HG02884 (cell line): ENCODE data around the gene SIMC1.

Experiments used
- ATAC-seq: cut with Tn5 transposase; IDR thresholded peaks from one replicate; pipeline ENCODE4 v1.9.1; 2021; ENCODE audit warnings: mild to moderate bottlenecking, moderate library complexity; ENCODE audit not compliant: unreplicated experiment

The SIMC1 gene

DNA sequence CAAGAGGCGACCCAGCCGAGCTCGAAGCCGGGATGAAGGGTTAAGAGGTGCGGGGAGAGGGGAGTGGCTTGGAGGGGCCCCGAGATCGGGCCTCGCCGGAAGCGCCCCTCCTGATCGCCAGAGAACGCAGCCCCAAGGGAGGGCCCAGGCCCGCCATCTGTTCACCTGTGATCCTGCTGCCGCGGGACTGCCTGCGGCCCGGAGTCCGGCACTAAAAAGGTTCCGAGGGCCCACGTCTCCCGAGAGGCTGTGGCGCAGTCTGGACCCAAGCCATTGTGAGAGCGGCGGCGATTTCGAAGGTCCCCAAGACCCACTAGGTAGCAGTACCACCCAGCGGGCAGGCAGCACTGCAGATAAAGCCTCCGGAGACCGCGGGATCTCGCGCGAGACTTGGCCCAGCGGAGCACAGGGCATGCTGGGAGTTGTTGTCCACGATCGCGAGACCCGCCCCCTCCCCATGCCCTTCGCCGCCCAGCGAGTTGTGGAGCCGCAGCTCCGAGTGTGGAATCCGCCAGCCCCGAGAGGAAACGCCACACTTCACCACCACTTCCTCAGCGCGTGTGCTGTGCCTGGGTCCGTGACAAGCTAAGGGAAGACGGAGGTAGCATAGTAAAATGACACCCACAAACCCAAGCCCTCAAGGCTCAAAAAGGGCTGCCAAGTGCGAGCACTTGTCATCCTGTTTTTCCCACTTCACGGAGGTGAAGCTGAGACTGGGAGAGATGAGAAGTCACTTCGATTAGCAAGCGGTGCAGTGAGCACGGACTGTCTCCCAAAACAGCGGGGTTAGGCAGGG is 123.4 kb downstream of the SIMC1 start, which contains the start of gene KIAA1191:
Gene KIAA1191 (minus strand): TSS at position 328 of the 796 bp plus-strand sequence. CDS start 2,256 bp downstream, outside the sequence.
- peak; percentile 84 for ATAC-seq

DNA sequence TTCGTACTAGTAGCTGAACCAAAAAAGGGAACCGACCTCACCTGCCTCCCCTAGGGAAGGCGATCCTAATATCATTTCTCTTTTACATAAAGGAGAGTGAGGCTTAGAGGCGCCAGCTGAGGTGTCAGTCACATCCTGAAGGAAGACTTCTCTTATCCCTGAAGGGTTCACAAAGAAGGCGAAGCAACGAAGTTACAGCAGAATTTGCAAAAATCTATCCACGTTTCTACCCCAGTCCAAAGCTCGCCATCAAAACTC is 123.9 kb downstream of the SIMC1 start:
- ATAC-seq: no peak

DNA sequence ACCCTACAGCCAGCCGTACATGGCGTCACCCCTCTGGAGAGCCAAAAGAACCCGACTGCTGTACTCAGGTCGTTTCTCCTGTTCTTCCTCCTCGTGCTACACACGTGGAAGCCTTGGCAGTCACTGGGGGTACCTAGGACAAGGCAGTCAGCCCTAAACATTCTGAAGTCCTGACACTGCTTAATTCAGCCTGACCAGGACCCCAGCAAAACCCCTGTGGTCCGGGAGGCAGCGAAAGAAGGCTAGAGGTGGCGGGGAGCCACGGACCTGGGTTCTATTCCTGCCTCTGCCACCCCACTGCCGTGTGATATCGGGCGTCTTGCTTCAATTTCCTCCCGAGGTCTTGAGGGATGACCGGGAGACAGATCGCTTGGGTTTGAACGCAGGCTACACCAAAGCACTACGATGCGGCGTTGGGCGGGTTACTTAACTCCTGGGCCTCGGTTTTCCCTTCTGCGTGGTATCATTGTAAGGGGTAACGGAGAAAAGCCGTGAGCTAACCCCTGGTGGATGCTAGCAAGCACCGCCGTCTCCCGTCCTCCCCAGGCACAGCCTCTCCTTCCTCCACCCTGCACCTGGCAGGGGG is 126.6 kb downstream of the SIMC1 start:
- no peak for ATAC-seq

DNA sequence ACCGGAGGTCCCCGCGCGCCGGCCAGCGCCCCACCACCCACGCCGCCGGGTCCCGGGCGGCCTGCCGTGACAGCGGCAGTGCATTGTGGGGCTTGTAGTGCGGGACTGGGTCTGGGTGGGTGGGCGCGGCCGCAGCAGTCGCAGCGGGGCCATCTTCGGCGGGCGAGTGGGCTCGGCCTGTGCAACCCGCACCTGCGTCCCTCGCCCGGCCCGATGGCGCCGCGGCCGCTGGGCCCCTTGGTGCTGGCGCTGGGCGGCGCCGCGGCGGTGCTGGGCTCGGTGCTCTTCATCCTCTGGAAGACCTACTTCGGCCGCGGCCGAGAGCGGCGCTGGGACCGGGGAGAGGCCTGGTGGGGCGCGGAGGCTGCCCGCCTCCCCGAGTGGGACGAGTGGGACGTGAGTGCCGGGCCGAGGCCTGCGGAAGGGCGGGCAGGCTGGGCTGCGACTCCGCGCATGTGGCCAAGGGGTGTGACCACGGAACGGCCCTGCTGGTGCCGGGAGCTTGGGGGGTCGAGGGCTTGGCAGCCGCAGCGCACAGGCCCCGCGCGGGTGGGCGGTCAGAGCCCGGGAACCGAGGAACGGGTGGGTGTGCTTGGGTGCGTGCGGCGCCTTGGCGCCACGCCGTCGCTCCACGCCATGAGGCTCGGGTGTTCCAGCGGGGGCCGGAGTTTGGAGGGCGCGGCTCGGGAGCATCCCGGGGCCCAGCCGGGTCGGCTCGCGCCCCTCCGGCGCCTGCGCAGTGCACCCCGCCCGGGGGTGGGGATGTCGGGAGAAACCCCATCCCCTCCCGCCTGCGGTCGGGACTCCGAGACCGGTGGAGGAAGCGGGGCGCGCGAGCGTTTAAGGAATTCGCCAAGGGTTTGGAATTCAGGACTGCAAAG is 127.4 kb downstream of the SIMC1 start, which contains the start of gene ARL10:
Gene ARL10 (plus strand): TSS at position 137 of the 881 bp plus-strand sequence. CDS start 77 bp downstream, at position 214.
- no peak for ATAC-seq

DNA sequence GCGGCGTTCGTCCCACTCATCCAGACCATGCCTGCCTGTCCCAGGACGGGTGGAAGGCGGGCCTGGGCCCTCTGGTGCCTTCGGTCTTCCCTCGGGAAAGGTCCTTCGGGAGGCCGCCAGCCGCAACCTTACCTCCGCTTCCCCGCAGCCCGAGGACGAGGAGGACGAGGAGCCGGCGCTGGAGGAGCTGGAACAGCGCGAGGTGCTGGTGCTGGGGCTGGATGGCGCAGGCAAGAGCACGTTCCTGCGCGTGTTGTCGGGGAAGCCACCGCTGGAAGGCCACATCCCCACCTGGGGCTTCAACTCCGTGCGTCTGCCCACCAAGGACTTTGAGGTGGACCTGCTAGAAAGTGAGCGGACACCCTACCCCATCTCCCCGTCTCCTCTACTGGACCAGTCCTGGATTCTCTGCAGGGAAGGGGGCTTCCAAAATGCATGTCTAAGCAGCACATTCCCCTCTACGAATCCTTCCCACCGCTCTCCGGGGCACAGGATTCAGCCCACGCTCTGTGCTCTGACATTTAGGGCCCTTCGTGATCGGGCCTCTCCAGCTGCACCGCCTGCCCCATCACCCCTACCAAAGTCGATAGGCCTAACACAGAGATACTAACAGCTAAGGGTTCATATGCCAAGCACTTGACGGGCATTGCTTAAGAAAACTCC is 128.1 kb downstream of the SIMC1 start:
- ATAC-seq: no peak

DNA sequence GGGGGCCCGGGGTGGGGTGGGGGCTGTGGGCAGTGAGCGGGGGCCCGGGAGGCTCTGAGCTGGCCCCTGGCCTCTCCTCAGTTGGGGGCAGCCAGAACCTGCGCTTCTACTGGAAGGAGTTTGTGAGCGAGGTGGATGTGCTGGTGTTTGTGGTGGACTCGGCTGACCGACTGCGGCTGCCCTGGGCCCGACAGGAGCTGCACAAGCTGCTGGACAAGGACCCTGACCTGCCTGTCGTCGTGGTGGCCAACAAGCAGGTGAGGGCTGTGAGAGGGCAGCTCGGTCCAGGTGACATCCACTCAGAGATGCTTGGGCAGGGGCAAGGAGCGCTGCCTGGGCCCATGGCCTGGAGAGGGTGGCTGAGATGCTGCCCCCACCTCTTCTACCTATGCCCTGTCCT is 130.5 kb downstream of the SIMC1 start:
- ATAC-seq: no peak

DNA sequence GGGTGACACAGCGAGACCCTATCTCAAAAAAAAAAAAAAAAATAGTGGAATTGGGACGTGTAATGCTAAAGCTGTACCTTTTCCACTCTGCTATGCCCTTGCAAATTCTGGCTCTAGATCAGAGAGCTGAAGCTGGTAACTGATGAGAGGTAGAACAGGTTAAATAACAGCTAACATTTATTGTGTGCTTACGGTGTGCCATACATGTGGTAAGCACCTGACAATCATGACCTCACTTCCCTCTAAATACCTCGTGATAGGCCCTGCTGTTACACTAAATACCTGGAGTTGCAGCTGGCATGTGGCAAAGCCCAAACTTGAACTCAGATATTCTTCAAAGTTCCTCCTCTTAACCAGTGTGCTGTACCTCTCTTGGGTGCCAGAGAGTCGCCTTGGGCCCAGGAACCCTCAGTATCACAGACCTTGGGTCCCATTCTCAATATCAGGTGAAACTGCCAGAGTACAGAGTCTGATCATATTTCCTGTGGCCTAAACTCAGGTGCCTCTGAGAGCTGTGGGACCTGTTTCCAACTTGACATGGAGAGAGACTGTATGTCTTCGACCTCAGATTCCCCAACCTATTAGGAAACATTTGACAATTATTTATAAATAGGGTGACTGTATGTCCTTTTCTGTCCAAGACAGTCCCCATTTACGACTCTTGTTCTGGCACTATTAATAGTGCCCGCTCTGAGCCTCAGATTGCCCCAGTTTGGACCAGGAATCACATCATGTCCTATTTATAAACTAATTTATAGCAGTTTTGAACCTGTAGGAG is 131.9 kb downstream of the SIMC1 start:
- ATAC-seq: no peak

DNA sequence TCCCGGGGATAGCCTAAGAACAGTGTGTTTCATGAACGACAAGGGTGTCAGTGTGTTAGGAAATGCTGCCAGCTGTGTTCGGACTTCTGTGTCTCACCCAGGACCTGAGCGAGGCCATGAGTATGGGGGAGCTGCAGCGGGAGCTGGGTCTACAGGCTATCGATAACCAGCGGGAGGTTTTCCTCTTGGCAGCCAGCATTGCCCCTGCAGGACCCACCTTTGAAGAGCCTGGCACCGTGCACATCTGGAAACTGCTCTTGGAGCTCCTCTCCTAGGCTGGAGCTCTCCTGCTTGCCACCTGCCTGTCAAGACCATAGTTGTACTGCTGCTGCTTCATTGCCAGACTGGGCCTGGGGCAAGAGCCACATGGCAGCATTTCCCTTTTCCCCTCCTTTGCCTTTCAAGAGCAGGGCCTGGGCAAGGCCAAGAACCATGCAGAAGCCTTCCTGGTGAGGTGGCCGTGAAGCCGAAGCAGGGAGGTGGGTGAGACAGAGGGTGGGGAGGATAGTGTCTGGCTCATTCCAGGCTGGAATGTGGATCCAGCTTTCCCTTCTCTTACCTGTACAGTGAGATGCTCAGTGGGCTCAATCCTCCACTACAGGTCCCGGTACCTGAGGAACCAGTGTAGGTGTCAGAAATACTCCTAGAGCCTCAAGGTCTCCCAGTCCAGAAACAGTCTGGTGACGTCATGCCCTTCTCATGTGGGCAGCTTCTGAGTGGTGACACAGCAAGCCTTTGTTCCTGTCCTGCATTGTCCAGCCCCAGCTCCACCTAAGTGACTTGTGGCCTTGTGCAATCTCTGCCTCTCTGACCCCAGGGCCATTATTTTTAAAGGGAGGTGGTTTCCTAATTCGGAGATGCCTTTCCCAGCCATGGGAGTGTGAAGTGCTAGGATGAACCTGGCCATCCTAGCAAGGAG is 133.7 kb downstream of the SIMC1 start:
- no peak for ATAC-seq

DNA sequence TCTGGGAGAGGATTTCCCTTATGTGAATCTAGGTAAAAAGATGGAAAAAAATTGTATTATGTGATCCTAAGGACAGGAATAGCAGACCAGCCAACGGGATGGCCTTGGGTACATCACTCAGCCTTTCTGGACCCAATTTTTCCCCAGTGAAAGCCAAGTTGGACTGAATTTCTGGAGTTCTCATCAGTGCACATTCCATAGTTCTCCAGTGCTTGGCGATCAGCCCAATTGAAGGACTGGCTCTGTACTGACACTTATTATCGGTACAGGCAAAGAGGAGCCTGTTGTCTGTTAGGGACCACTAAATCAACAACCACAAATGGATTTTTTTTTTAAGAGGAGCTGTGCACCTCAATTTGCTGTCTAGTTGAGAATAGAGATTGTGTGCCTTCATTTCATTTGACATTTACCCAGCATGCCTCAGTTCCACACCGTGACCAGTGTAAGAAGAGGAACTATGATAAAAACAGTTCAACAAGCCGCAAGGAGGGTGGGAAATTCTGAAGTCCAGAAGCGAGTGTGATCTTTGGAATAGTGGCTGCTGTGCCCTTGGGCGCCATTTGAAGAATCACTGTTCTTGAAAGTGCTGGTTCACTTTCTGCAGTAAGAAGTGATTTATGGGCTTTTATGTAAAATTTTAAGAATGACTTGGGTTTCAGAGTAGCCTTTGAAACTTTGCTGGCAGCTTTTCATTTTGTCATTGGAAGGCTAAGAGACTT is 135.0 kb downstream of the SIMC1 start:
- ATAC-seq: no peak

DNA sequence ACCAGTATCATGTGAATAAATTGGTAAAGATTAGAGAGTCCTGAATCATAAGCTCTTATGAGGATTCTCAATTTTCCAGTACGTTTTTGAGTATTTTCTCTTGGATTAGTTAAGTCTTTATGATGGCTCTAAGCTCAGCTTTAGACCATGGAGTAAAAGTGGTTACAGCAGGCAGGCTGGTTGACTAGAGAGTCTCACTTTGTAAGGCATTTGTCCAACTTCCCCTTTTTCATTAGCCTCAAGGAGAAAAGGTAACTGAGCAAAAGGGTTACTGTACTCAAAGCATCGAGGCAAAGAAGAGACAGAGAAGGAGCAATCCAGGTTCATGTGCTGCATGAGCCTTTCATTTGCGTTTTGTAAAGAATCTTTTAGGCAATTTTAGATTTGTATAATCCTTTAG is 141.7 kb downstream of the SIMC1 start:
- ATAC-seq: peak; percentile 59

DNA sequence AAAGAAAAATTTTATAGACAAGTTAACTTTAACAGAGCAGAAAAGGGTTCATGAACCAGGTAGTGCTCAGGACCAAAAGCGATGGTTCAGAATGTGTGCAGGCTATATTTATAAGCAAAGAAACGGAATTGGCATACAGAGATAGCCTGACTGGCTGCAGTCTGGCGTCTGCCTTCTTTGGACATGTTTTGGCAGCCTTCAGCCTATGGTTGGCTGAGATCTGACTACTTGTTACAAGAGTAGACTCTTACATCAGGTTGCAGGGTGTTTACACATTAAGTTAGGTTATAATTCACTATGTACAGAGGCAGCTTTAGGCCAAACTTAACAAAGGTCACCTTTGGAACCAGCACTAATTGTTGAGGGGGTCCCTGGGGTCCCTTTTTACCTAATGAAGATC is 143.2 kb downstream of the SIMC1 start:
- ATAC-seq: no peak

DNA sequence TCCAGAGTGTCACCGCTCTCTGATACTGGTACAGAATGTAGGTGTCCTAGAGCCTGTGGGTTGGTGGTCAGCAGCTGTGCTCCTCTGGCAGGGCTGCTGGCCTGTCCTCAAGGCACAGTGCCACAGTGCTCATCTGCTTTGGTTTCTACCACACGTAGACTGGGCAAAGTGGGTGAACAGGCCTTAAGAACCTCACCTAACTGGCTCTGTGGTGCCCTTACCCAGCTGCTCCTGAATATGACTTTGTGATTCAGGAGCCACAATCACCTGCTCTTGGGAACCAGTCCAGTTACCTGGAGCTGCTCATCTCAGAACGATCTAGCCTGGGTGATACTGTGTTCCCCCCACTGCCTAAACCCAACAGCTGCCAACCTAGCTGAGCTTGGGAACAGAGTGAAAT is 143.8 kb downstream of the SIMC1 start:
- no peak for ATAC-seq

DNA sequence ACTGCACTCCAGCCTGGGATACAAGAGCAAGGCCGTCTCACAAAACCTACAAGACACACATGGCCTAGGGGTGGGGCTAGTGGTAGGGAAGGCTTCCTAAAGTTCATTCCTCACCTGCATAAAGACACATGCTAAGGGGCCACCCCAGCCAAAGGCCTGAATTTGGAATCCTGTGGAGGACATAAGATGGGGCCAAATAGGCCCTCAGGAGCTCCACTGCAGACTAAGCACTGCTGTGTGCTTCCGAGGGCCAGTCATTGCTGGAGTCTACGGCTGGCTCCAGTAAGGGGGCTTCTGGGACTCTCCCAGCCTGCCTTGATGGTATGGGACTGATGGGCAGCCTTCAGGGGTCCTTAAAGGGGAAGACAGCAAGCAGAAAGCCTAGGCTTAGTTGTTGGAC is 144.5 kb downstream of the SIMC1 start:
- no peak for ATAC-seq

DNA sequence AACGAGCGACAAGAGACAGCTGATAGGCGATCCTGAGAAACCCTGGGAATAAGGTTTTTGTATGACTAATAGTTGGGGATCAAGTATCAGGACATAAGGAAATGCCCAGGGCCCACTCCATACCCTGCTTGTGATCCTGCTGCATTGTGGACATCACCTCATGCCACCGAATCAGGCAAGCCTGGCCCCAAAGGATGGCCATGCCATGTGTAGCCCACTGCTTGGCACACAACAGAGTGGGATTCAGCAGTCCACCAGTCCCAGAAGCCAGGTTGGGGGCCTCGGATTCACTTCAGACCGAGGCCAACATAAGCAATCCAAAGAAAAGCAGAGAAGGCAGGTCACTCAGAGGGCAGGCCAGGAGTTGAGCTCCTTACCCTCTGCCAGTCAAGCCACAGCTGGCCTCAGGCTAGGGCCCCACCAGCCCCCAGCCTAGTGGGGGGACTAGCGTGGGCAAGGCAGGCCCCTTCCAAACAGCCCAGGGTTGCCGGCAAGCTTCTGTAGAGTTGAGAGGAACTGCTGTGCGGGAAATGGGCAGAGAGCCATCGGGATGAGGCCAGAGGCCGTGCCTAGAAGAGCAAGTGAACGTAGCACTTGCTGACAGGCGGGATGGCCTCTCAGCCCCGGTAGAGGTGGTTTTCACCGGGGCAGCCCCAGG is 145.2 kb downstream of the SIMC1 start:
- no peak for ATAC-seq

DNA sequence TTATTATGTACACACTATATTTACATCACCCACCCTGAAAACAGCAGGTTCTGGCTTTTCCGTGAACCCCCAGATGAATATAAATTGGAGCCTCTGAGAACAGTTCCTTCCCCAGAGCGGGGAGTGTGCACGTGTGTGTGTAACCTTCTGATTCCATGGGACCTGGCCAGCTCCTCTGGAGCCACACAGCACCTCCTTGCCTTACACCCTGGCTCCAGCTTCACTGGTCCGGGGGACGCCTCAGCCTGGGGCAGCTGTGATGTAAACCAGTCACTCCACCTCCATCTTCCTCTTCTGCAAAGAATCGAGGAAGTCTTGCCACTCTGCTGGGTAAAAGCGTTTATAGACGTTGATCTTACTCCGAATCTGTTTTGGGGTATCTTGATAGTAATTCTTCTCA is 145.7 kb downstream of the SIMC1 start:
- ATAC-seq: no peak

DNA sequence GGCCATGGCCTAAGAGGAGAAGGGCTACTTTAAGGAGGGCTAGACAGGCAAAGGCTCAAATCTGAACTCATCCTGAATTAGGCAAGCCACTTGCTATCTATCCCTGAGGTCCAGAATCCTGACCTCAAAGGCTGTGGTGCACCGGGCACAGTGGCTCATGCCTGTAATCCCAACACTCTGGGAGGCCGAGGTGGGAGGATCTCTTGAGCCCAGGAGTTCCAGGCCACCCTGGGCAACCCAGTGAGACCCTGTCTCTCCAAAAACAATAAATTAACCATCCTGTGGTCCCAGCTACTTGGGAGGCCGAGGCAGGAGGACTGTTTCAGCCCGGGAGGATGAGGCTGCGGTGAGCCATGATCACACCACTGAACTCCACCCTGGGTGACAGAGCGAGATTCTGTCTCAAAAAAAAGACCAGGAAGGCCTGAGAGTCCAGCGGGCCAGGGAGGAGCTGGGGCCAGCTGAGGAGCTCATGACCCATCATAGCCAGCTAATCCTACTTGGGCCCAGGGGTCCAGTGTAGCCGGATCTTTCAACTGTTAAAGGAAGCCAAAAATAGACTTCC is 146.2 kb downstream of the SIMC1 start:
- no peak for ATAC-seq

DNA sequence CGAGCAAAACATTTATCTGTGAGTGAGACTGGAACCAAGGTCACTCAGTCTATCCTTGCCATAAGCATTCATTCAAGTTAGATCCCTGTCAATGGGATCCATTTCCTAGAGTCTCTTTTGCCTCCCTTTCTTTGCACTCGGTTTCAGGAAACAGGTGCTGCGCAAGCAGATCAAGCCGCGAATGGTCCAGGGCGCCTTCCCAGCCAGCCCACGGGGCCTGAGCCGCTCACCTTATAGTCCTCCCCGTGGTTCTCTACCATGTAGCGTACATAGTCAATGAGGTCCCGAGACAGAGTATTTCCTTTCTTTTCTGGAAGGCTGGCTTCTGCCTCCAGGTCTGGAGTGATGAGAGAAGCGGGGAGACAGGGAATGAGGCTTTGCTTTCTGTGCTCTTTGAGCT is 146.8 kb downstream of the SIMC1 start:
- no peak for ATAC-seq

DNA sequence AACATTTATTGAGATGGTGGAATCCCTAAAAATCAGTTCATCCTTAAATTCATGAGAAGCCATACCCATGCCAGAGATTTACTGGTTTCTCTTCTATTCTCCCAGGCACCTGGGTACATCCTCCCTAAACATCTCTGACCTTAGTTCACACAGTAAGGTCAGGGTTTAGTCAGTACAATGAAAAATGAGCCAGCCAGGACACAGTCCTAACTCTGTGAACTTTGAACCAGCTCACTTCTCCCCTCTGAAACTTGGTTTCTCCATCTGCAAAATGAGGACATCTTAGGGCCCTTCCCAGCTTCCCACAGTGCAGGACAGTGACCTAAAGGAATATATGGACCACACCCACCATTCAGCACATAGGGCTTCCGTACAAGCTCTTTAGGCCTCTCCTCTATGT is 148.3 kb downstream of the SIMC1 start:
- no peak for ATAC-seq
